ENCODE results near the gene RGS11.

Gene RGS11

DNA sequence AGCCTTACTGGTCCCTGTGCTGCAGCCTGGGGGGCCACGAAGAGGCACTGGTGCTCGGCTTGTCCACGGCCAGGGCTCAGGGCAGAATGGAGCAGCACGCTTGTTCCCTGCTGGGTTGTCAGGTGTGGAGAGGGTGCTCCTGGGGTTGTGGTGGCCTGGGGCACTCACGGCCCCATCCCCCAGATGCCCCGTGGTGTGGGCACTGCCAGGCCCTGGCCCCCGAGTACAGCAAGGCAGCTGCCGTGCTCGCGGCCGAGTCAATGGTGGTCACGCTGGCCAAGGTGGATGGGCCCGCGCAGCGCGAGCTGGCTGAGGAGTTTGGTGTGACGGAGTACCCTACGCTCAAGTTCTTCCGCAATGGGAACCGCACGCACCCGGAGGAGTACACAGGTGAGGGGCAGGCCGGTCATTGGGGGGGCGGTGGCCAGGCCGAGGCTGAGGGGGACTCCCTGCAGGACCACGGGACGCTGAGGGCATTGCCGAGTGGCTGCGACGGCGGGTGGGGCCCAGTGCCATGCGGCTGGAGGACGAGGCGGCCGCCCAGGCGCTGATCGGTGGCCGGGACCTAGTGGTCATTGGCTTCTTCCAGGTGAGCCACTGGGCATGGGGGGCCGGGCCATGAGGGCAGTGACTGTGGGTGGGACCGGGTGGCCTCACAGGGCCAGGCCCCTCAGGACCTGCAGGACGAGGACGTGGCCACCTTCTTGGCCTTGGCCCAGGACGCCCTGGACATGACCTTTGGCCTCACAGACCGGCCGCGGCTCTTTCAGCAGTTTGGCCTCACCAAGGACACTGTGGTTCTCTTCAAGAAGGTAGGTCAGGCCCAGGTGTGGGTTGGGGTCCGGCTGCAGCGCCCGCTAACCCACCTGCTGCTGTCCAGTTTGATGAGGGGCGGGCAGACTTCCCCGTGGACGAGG, 8.7 kb upstream of the RGS11 start:
- TF ChIP-seq POLR2AphosphoS5 (IDR thresholded peaks at IDR 0.05; ENCODE audit: low read depth, low read length) (no peak), TAF1 (IDR thresholded peaks at IDR 0.05; ENCODE audit: borderline replicate concordance, insufficient read depth, low read length) (no peak), FOXP2 (optimal IDR thresholded peaks at IDR 0.05; ENCODE audit: borderline replicate concordance, extremely low read depth, extremely low read length, insufficient read depth) (no peak), SIN3A (IDR thresholded peaks at IDR 0.05; ENCODE audit: borderline replicate concordance, insufficient read depth, low read length) (no peak)
- TF ChIP-seq, protein P1, sequence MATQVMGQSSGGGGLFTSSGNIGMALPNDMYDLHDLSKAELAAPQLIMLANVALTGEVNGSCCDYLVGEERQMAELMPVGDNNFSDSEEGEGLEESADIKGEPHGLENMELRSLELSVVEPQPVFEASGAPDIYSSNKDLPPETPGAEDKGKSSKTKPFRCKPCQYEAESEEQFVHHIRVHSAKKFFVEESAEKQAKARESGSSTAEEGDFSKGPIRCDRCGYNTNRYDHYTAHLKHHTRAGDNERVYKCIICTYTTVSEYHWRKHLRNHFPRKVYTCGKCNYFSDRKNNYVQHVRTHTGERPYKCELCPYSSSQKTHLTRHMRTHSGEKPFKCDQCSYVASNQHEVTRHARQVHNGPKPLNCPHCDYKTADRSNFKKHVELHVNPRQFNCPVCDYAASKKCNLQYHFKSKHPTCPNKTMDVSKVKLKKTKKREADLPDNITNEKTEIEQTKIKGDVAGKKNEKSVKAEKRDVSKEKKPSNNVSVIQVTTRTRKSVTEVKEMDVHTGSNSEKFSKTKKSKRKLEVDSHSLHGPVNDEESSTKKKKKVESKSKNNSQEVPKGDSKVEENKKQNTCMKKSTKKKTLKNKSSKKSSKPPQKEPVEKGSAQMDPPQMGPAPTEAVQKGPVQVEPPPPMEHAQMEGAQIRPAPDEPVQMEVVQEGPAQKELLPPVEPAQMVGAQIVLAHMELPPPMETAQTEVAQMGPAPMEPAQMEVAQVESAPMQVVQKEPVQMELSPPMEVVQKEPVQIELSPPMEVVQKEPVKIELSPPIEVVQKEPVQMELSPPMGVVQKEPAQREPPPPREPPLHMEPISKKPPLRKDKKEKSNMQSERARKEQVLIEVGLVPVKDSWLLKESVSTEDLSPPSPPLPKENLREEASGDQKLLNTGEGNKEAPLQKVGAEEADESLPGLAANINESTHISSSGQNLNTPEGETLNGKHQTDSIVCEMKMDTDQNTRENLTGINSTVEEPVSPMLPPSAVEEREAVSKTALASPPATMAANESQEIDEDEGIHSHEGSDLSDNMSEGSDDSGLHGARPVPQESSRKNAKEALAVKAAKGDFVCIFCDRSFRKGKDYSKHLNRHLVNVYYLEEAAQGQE (IDR thresholded peaks at IDR 0.05; ENCODE audit: insufficient read depth in 1 of 2, low read depth in 2 of 2, low read length in 2 of 2), result no peak

DNA sequence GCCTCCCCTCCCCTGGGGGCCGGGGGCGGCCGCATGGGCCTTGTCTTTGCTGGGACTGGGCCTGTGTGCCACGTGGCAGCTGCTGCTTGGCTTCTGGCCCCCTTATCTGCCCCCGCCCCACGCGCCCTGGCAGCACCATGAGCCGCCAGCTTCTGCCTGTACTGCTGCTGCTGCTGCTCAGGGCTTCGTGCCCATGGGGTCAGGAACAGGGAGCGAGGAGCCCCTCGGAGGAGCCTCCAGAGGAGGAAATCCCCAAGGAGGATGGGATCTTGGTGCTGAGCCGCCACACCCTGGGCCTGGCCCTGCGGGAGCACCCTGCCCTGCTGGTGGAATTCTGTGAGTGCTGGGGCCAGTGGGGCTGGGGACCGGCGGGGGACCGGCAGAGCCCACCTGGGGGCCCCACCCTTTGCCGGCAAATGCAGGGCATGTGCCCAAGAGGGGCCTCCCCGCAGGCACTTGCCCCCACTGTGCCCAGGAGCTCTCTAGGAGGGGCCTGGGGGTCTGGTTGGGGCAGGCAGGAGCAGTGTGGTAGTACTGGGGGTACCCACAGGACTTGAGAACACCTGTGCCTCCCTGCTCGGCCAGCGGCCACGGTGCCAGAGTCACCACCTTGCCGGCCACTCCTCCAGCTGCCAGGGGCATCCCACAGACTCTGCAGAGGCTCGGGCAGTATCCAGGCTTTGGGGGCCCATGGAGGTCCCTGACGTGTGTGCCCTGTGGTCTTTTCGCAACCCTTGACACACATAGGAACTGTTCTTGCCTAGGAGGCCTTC, 7.5 kb upstream of the RGS11 start, which contains the start of gene PDIA2:
Gene PDIA2, plus strand, starts transcription at position 132 of the 773 bp plus-strand sequence. Its CDS starts 6 bp downstream, at position 138.
- TF ChIP-seq POLR2AphosphoS5 (IDR thresholded peaks at IDR 0.05; ENCODE audit: low read depth, low read length), result no peak
- no peak for TF ChIP-seq TAF1 (IDR thresholded peaks at IDR 0.05; ENCODE audit: borderline replicate concordance, insufficient read depth, low read length)
- TF ChIP-seq, protein P1 (IDR thresholded peaks at IDR 0.05; ENCODE audit: insufficient read depth in 1 of 2, low read depth in 2 of 2, low read length in 2 of 2), result no peak
- TF ChIP-seq SIN3A (IDR thresholded peaks at IDR 0.05; ENCODE audit: borderline replicate concordance, insufficient read depth, low read length), result no peak
- no peak for TF ChIP-seq FOXP2 (optimal IDR thresholded peaks at IDR 0.05; ENCODE audit: borderline replicate concordance, extremely low read depth, extremely low read length, insufficient read depth)

DNA sequence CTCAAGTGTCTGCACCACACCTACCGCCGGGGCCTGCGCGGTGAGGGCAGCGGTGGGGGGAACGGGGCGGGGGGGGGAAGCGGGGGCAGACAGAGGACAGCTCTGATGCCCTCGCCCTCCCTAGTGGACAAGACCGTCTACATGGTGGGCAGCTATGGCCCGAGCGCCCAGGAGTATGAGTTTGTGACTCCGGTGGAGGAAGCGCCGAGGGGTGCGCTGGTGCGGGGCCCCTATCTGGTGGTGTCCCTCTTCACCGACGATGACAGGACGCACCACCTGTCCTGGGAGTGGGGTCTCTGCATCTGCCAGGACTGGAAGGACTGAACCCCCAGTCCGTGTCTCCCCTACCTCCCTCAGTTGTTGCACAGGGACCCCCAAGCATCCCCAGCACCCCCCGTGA, 6.7 kb upstream of the RGS11 start:
- TF ChIP-seq, protein P1 (IDR thresholded peaks at IDR 0.05; ENCODE audit: insufficient read depth in 1 of 2, low read depth in 2 of 2, low read length in 2 of 2), result no peak
- TF ChIP-seq TAF1 (IDR thresholded peaks at IDR 0.05; ENCODE audit: borderline replicate concordance, insufficient read depth, low read length) (no peak), POLR2AphosphoS5 (IDR thresholded peaks at IDR 0.05; ENCODE audit: low read depth, low read length) (no peak), SIN3A (IDR thresholded peaks at IDR 0.05; ENCODE audit: borderline replicate concordance, insufficient read depth, low read length) (no peak), FOXP2 (optimal IDR thresholded peaks at IDR 0.05; ENCODE audit: borderline replicate concordance, extremely low read depth, extremely low read length, insufficient read depth) (no peak)

DNA sequence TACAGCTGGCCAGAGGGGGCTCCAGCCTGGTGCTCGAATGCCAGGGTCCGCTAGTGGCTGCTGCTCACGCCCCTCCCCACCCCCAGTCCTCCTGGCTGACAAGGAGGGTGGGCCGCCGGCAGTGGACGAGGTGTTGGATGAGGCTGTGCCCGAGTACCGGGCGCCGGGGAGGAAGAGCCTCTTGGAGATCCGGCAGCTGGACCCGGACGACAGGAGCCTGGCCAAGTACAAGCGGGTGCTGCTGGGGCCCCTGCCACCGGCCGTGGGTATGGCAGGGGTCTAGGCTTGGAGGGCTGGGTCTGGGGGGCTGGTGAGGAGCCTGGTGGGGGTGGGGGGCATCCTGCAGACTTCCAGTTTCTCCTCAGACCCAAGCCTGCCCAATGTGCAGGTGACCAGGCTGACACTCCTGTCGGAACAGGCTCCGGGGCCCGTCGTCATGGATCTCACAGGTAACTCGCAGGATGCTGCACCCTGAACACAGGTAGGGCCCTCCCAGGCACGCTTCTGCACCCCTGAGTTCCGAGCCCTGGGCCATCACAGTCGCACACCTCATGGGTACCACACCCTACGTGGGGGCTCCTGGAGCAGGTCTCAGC, 6.0 kb upstream of the RGS11 start:
- TF ChIP-seq FOXP2 (optimal IDR thresholded peaks at IDR 0.05; ENCODE audit: borderline replicate concordance, extremely low read depth, extremely low read length, insufficient read depth) (no peak), TAF1 (IDR thresholded peaks at IDR 0.05; ENCODE audit: borderline replicate concordance, insufficient read depth, low read length) (no peak), SIN3A (IDR thresholded peaks at IDR 0.05; ENCODE audit: borderline replicate concordance, insufficient read depth, low read length) (no peak)
- TF ChIP-seq, protein P1 (IDR thresholded peaks at IDR 0.05; ENCODE audit: insufficient read depth in 1 of 2, low read depth in 2 of 2, low read length in 2 of 2), result no peak

Data from PFSK-1 (cell line).